Hepatic stellate cell (primary cell): ENCODE results near the gene ADGRB2.

Experiments used
- DNase-seq: peaks from one replicate; pipeline ENCODE4 v3.0.0; 2011; ENCODE audit warnings: low spot score

Gene ADGRB2

DNA sequence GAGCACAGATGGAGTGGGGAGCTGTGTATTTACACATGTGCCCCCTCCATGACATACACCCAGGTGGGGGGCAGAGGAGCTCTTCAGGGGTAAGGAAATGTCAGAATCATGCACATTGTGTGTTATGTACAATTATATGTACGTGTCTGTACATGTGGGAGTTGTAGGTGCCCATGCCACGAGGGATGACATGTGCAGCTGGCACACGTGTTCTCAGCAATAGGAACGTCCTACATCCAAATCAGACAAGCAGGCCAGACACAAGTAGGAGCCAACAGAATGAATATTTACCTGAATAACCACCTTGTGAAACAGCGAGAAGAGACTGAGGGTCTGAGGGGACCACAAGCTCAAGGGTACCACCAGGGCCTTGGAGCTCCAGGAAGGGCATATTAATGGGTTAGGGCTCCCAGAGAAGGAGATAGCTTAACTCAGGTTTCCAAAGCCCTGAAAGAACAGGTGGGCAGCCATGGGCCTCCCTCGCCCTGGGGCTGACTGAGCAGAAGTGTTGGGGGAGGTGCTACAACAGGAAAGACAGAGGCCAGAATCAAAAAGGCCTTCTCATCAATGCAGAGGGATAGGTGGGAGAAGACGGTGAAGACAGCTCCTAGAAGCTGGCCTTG, 63.6 kb downstream of the ADGRB2 start:
- DNase-seq: no peak

DNA sequence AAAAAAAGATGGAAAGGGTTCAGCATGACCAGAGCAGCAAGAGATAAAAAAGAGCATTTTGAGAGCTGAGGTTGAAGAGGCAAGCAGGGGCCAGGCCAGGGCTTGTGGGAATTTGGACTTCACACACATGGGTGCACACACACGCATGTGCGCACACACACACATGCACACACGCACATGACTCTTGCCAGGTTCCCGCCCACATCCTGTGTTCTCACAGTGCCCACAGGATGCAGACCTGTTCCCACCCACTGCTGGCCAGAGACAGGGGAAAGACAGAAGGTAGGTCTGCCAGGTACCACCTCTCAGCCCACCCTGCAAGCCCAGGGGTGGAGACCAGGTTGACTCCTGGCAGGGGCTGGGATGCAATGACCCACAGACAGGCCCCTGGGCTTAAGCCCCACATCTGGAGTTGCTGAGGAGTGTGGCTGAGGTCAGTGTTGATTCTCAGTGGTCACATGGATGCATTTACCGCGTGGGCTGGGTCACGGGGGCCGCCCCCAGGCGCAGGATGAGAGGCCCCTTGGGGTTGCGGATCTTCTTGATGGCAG, 64.7 kb downstream of the ADGRB2 start:
- DNase-seq: no peak

DNA sequence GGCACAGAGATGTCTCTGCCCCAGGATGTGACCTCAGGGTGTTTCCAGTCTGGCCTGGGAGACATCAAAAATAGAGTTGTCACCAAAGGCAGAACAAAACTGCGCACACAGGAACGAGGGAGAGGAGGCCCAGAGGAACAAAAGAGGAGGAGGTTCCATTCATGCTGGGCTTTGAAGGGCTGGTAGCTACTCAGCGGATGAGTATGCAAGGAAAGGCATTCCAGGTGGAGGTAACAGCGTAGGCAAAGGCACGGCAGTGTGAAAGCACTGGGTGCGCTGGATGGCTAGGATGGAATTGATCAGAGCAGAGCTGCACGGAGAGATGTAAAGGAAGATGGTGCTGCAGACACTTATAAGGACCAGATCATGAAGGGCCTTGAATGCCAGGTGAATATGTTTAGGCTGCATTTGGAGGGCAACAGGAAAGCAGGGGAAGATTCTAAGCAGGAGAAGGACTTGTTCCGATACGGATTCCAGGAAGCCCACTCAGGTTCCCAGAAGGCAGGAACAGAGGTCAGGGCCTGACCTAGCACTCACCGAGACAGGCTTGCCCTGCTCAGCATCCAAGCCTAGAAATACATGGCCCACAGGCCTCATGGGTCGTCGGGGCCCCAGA, 66.7 kb downstream of the ADGRB2 start:
- DNase-seq: no peak

DNA sequence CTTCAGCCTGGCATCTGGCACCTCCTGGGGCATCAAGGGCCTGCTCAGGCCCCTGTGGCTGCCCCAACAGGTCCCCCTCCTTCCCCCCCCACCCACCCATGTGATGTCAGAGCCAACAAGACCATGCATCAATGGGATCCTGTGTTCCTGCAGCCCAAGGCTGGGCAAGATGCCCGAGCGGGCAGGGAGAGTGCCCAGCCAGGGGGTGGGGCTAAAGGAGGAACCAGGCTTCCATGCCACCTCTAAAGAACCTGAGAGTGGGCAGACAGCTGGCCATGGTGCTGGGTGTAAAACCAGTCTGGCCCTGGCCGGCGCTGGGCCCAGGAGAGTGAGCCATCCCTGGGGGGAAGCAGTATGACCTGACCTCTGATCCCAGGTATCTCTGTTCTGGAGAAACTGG, 67.9 kb downstream of the ADGRB2 start:
- DNase-seq: no peak

DNA sequence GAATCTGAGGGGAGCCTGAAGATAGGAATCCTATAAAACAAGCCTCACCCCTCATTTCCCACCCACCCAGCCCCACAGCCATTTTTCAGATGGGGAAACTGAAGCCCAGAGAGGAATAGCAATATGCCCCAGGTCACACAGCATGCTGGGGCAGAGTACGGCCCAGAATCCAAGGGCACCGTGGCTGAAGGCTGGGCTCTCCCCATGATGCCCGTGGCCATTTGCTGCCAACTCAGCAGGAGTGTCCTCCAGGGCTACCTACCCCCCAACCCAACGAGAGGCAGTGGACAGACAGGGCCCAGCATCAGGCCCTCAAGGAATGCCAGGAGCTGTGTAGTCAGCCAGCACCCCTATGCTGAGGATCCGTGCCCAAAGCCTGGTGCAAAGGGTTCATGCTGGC, 68.8 kb downstream of the ADGRB2 start:
- DNase-seq: no peak

DNA sequence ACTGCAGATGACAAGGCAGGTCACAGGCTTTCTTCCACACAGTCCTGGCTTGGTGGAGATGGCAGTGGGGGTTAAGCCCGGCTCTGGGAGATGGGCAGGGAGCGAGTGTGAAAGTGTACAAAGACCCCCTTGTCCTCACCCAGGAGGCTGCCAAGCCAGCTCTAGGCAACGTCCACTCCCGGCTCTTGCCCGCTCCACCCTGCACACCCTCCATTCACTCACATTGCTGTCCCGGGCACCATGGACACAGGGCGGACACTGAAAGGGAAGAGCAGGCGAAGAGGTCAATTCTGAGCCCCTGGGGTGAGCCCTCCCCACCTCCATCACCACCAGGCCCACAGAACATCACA, 69.2 kb downstream of the ADGRB2 start:
- DNase-seq: no peak

DNA sequence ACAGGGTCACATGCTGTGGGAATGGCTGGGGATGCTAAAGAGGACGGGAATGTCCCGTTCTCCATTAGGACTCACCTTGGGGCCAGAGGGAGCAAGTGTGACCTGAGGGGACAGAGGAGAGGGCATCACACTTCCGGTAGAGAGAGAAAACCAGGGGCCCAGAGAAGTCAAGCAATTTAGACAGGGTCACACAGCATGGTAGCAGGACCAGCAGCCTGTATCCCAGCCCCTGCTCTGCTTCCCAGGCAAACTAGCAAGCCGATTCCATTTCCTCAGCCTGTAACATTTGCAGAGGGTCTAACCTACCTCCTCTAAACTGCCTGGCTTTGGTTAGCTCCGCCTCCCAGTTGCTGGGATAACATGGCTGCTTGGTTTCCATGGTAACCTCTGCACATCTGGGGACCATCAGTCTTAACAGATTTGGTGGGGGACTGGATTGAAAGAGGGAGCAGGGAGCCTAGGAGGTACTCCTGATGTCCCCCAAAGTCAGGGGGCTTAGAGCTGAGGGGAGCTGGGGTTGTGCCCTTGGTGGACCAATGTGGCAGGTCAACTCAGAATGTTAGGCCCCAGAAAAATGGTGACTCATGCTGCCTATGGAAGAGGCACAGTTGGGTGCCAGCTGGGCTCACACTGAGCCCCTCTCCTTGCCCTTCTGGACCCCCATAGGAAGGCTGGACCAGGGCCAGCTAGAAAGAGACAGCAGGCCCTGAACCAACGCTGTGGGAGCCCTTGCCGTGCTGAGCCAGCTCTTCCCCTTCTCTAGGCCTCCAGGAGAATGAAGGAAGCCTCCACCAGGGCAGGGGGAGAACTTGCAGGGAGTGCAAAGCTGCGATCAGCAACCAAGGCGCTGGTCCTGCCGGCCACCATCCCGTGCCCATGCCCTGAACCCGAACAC, 69.8 kb downstream of the ADGRB2 start:
- no peak for DNase-seq

DNA sequence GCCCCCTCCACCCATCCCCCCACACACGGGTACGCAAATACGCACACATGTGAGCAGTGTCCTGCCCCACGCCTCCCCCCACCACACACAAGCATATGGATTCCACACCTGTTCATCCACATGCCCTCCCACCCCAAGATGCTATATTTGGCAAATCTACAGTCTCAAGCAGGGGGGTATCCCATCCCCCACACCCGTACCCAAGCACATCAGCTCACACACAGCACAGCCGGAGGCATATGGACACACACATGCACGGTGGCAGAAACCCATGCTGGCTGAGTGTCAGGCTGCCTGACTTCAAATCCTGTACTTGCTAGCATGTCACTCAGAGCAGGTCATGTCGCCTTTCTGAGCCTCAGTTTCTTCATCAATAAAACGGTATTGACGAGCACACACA, 70.9 kb downstream of the ADGRB2 start:
- no peak for DNase-seq

DNA sequence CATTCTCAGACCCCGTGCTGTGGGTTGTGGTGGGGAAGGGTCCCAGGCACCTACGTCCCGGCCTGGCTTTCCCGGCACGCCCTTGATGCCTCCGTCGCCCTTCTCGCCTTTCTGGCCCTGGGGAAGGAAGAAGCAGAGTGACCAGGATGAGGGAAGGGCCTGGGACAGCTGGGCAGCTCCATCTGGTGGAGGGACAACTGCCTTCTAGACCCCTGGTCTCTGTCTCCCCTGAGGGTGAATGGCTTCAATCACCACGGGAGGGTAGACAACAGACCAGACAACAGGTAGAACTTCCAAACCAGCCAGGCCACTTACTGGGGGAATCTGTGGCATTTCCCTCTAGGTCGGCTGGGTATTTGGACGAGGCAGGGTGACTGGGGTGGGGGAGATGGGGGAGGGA, 72.2 kb downstream of the ADGRB2 start:
- DNase-seq: no peak

DNA sequence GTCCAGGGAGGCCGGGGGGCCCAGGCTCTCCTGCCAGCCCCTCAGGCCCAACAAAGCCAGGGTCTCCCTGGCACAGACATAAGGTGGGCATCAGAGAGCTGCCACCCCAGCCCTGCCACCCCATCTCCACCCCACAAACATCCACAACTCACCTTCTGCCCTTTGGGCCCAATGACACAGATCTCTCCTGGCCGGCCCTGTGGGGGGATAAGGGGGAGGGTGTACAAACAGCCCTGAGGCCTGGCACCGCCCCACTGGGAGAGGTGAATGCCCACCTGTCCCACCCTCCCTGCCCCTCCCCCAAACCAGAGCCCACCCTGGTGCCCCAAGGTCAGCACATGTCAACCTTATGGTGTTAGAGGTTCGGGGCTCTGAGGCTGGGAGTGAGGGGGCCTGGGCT, 72.7 kb downstream of the ADGRB2 start:
- DNase-seq: no peak

DNA sequence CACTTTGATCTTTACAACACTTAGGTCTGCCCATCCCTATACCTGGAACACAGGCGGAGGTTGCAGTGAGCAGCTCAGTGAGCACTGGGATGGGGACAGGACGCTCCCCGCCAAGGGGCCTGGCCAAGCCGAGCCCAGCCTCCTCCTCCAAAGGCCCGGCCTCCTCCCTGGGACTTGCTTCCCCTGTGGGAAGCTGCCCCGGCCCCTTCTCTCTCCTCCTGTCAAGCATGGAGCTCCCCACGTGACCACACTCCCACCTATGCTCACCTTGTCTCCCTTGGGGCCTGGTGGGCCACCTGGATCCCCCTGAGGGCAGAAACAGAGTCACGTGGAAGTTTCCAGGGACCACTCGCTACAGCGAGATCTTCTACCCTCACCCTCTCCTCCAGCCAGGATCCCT, 73.2 kb downstream of the ADGRB2 start:
- DNase-seq: no peak

DNA sequence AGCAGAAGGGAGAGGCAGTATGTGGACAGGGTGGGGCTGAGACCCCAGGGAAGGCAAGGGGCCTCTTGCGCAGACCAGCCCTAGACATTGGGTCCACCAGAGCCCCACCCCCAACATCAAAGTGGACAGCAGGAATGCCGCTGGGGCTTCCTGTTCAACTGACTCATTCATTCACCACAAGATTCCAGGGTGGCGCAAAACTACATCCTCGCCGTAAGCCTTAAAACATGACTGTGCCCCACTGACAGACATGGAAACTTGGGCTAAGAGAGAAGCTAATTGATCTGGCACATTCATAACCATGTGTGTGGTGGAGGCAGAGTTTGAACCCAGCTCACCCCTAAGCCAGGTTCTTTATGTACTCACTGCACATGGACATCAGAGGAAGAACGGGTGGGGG, 74.3 kb downstream of the ADGRB2 start:
- peak; percentile 97 for DNase-seq

DNA sequence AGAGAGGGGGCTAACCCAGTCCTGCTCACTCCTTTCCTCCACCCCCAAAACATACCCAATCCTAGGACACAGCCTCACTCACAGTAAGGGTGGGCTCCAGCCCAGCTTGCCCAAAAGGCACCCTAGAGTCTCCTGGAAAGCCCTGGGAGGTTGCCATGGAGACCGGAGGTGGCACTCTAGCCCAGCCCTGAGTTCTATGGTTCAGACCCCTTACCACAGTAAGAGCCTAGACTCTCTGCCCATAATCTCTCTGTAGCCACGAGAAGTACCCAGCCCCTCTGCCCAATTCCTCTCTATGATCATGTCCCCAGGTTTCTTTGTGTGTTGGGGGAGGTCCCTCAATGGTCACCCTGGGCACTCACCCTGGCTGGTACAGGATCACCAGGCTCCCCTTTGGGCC, 74.8 kb downstream of the ADGRB2 start:
- no peak for DNase-seq

DNA sequence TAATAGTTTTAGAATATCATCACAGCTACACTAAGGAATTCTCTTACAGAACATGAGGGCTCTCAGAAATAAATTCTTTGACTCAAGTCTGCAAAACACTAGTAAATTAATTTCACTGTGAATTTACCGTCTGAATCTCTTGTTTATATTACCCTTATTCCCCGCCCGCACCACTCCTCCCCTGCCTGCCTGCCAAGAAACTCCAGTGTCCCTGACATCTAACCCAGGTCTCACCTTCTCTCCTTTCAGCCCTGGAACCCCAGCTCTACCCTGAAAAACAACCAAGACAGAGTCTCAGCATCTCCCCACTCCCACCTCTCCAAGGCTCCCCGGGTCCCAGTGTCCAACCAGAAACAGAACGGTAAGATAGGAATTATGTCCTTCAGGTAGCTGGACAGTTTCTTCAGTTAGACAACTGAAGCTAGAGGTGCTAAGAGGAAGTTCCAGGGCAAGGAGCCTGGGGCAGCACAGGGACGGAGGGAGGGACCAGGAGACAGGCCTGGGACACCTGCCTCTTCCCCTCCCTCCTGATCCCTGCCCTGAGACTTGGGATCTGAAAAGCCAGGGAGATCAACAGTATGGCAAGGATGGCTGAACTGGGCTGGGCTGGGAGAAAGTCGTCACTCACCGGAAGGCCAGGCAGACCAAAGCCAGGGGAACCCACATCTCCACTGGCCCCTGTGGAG, 75.8 kb downstream of the ADGRB2 start:
- DNase-seq: no peak

DNA sequence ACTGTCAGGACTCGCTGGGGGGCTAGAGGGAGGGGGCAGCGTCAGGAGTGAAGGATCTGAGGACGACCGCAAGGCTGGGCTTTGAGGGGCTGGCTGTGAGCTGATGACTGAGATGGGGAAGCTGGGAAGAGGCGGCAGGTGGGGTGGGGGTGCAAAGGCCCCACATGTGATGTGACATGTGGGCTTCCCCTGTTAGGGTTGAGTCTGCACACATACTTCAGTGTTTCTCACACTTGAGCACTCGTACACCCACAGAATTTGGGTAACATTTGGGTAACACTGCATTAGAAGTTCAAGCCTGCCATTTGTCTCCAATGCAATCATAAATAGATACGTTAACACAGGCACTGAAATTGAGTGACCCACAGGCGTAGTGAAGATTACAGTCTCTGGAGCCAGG, 76.5 kb downstream of the ADGRB2 start:
- no peak for DNase-seq

DNA sequence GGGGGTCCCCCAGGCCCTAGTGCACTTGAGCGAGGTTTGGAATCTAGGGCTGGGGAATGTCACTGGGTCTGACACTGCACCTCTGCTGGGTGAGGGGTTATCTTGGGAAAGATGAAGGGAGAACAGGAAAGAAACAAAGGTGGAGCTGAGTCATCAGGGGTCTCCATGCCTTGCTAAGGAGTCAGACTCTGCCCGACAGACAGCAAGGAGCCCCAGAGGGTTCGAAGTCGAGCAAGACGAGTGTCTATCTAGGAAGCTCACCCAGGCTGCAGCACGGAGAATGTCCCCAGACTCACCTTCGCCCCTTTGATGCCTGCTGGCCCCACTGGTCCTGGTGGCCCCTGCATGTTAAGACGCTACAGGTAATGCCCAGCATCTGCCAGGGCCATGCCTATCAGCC, 78.3 kb downstream of the ADGRB2 start:
- no peak for DNase-seq

DNA sequence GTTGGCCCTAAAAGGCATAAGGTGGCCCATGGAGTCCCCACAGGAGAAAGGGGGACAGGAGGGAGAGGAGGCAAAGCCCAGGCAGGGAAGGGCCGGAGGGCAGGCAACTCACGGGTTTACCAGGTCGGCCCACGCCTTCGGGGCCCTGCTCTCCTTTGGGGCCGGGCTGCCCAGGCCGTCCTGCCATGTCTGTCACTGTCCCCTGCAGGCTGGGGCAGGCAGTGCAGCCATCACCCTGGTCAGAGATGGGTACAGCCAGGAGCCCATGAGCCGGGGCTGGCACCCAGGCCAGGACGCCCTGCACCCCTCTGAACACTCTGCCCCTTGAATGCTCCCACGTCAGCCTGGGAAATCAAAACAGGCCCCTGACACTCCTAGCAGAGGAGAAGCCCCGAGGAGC, 80.1 kb downstream of the ADGRB2 start:
- DNase-seq: no peak

DNA sequence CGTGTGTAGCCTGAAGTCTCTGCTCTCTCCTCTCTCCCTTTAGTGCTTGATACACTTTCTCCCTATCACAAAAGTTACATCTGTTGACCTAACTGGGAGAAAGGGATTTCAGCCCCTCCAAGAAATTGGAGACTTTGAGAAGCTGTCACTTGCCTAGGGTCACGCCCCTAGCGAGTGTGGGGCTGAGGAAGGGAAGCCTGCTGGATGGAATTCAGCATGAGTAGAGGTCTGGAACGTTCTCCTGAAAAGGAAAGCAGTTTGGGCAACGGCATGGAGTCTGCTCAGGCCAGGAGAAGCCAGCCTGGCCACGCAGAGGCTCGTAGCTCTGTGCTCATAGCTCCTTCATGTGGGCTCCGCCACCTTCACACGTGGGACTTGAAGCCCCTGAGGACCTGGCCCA, 82.7 kb downstream of the ADGRB2 start:
- no peak for DNase-seq

DNA sequence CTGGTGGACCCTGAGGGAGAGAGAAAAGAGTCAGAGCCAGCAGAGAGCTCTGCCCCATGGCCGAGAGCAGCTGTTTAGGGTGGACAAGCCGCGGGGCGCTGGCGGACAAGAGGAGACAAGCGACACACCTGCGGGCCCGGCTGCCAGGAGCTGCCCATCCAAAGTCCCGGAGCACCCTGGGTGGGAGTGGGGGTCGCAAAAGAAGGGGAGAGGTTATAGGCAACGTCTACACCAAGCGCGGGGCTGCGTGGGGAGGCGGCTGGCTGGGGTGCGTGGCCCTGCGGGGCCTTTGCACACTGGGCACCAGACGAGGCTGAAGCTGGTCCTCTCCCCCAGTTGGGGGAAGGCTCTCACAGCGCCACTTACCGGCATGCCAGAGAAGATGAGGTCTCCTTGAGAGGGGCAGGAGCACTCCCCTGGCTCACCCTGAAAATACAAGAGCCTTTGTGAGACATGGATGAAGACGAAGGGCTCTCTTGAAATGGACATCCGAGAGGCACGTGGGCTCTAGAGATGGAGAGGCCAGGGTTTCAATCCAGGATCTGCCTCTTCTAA, 84.4 kb downstream of the ADGRB2 start:
- no peak for DNase-seq

DNA sequence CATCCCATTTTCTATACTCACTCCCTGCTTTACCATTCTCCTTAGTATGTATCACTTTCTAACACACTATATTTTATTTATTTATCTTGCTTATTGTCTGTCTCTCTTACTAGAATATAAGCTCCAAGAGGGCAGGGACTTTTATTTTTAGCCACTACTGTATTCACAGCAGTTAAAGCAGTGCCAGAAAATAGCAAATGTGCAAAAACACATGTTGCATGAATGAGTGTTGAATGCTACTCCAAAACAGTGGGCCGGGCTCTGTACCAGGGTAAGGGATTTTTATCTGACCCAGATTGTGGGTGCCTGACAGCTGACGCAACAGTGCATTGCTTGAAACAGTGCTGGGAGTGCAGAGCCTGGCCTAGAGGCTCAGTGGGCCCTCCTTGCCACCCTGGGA, 85.0 kb downstream of the ADGRB2 start:
- no peak for DNase-seq

DNA sequence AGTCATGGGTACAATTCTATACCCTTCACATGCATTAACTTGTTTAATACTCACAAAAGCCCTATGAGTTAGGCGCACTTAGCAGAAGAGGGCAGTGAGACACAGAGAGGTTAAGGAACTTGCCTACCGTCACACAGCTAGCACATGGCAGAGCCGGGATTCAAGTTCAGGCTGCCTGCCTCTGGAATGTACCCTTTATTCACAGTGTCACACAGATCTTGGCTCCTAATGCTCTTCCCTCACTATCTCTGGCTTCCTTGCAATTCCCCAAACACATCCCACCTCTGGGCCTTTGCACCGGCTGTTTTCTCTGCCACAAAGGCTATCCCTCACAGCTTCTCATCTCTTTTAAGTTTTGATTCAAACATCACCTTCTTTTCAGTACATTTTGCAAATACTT, 85.5 kb downstream of the ADGRB2 start:
- DNase-seq: no peak

DNA sequence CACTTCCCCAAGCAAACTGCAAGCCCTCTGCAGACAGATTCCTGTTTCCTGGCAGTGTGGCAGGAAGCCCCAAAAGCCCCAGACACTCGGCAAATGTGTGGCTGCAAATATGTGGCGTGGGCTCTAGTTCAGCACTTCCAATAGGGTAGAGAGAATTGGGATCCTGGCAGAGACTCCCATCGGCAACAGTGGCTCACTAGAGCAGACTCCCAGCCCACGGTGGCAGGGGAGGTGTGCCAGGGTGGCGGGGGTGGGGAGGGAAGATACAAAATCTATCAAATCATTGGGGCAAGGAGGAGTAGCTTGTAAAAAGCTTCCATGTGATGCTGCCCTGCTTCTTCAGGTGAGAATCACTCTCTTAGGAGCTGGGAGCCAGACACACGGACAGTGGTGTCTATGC, 86.2 kb downstream of the ADGRB2 start:
- DNase-seq: no peak
